ENCODE data around the gene LAMA4. TPM values are rescaled to one million over a fixed set of nuclear protein-coding genes. Genes with fewer than 3 reads are reported as not detected.

The LAMA4 gene
- total RNA-seq, 4 donors from 2014 or later, result 229 to 524 (median 468) TPM

GRCh38 chr6:112272799-112273198, 18.4 kb upstream of the LAMA4 start:
- Histone ChIP-seq H3K36me3 (no peaks in the 10 kb centered on the region), H3K27me3 (no peaks in the 10 kb centered on the region), H3K4me3 (no peak overlapping the region), H3K27ac (no peak overlapping the region), H3K4me1 (peaks cover 0 to 20% (median 11%) of the 10 kb centered on the region in 4 donors), H3K9me3 (no peaks in the 10 kb centered on the region)
- 82 to 94% methylated on average over 3 of the region's 3 CpGs for WGBS, 2 donors
- no peak for DNase-seq (ENCODE audit: low spot score in 2 of 2)
- no peak for TF ChIP-seq CTCF (IDR thresholded peaks at IDR 0.05)
- no peak for TF ChIP-seq POLR2A (IDR thresholded peaks at IDR 0.05)
- TF ChIP-seq EP300 (IDR thresholded peaks at IDR 0.05), result no peak

DNA sequence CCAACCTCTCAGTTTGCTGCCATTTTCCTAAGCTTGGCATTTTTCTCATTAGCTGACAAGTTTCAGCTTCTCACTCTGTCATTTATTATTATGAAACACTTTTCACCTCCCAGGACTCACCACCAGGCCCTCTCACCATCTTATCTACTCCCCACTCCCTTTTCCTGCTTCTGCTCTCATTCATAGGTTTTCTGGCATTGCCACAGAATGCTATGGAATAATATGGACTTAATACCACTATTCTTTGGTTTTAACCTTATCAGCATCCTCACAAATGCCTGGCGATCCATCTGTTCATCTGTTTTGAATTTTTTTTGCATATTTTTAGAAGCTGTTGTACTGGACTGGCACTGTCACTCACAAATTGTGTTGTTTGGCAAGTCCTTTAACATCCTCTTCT, 16.4 kb upstream of the LAMA4 start:
- Histone ChIP-seq H3K36me3 (no peaks in the 10 kb centered on the region), H3K4me1 (peaks cover 0 to 34% (median 11%) of the 10 kb centered on the region in 4 donors), H3K27ac (peak overlapping the region in 2 of 4 donors; percentile 15 to 77), H3K27me3 (no peaks in the 10 kb centered on the region), H3K4me3 (no peak overlapping the region), H3K9me3 (no peaks in the 10 kb centered on the region)
- 95 to 100% methylated on average over 1 of the region's 1 CpG for WGBS, 2 donors
- no peak for TF ChIP-seq EP300 (IDR thresholded peaks at IDR 0.05)
- no peak for TF ChIP-seq POLR2A (IDR thresholded peaks at IDR 0.05)
- no peak for TF ChIP-seq CTCF (IDR thresholded peaks at IDR 0.05)
- DNase-seq (ENCODE audit: low spot score in 2 of 2), result no peak

DNA sequence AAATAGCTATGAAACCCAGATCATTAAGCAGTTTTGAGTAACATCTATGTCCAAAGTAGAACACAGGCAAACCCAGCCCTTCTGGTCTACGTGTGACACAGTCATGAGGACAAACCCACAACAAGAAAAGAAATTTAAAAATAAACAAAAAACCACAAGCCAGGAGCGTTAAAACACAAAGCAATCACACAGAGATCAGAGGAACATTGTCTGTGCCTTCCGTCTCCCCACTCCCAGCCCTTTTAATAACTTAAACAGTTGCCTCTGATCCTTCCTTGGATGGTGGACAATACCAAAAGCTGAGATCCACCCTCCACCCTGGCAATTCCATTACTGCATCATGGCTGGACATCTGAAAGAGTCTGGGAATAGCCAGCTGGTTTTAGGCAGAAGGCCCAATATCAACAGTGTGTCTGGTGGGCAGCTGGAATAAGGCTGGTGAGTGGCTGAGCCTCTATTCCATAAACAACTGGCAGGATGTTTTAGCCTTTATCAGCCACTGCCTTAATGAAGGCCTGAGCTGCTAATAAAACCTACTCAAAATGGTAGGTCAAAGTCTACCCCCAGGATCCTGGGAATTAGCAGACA, 15.7 kb upstream of the LAMA4 start:
- no peaks in the 10 kb centered on the region for H3K9me3 ChIP-seq
- no peaks in the 10 kb centered on the region for H3K36me3 ChIP-seq
- H3K27ac ChIP-seq, result peak overlapping the region in 3 of 4 donors; percentile 28 to 88 (median 77)
- WGBS, 2 donors, result 66 to 73% methylated on average over 3 of the region's 3 CpGs
- DNase-seq (ENCODE audit: low spot score in 2 of 2), result no peak
- H3K27me3 ChIP-seq, result no peaks in the 10 kb centered on the region
- peaks cover 0 to 34% (median 11%) of the 10 kb centered on the region in 4 donors for H3K4me1 ChIP-seq
- TF ChIP-seq EP300 (IDR thresholded peaks at IDR 0.05), result no peak
- no peak for TF ChIP-seq CTCF (IDR thresholded peaks at IDR 0.05)
- no peak for TF ChIP-seq POLR2A (IDR thresholded peaks at IDR 0.05)
- no peak overlapping the region for H3K4me3 ChIP-seq

DNA sequence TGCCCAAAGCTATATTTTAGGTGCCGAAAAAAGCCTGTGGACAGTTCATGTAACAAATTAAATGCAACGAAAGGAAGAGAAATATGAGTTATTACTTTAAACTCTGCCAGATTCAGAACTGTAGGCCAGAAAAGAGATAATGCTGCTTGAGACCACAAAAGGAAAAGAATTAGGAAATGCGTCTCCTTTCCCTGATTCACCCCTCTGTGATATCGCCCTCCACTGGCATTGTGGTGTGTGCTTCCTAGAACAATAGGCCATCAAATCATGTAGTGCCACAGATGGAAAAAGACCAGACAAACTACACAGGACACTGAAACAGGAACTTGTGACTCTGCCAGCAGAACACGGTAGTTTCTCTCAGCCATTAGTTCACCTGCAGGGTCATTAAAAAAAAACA, 14.7 kb upstream of the LAMA4 start:
- Histone ChIP-seq H3K27ac (peak overlapping the region; percentile 60 to 88 (median 68)), H3K9me3 (no peaks in the 10 kb centered on the region), H3K4me3 (peak overlapping the region in 1 of 4 donors; percentile 3), H3K4me1 (peaks cover 0 to 34% (median 11%) of the 10 kb centered on the region in 4 donors), H3K36me3 (no peaks in the 10 kb centered on the region), H3K27me3 (no peaks in the 10 kb centered on the region)
- WGBS, 2 donors, result 31 to 42% methylated on average over 5 of the region's 5 CpGs
- no peak for TF ChIP-seq POLR2A (IDR thresholded peaks at IDR 0.05)
- peak in 1 of 2 donors; percentile 42 for TF ChIP-seq EP300 (IDR thresholded peaks at IDR 0.05)
- TF ChIP-seq CTCF (IDR thresholded peaks at IDR 0.05), result peak in 4 of 5 experiments; percentile 39 to 50 (median 46)
- DNase-seq (ENCODE audit: low spot score in 2 of 2), result no peak

DNA sequence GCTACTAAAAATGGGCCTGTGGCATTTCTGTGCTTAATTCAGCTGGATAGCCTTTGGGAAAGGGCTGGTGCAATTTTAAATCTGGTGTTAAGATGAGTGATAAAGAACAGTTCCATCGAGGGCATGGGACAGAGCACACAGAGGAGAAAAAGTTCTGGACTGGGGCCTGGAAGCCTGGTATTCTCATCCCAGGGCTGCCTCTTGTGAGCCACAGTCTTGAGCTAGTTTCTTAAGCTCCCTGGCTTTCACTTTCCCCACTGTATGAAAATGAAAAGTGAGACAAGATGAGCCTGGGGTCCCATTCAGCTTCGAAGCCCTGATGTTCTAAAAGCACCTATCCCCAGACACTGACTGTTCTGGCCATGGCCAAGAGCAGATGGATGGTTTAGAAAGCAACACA, 14.3 kb upstream of the LAMA4 start:
- peaks cover 0 to 34% (median 11%) of the 10 kb centered on the region in 4 donors for H3K4me1 ChIP-seq
- H3K36me3 ChIP-seq, result no peaks in the 10 kb centered on the region
- H3K9me3 ChIP-seq, result no peaks in the 10 kb centered on the region
- no peak for DNase-seq (ENCODE audit: low spot score in 2 of 2)
- TF ChIP-seq CTCF (IDR thresholded peaks at IDR 0.05) (no peak), EP300 (IDR thresholded peaks at IDR 0.05) (no peak), POLR2A (IDR thresholded peaks at IDR 0.05) (no peak)
- WGBS, 2 donors, result 33 to 49% methylated on average over 2 of the region's 2 CpGs
- H3K4me3 ChIP-seq, result peak overlapping the region in 1 of 4 donors; percentile 3
- peak overlapping the region; percentile 60 to 88 (median 68) for H3K27ac ChIP-seq
- no peaks in the 10 kb centered on the region for H3K27me3 ChIP-seq
